ENCODE results near the gene PEDS1. TPM values are rescaled to one million over a fixed set of nuclear protein-coding genes. Genes with fewer than 3 reads are reported as not detected.

PEDS1 gene
- total and polyA plus RNA-seq, 2 of the 13 experiments (the other 11 are each of a cell fraction or from before 2014, with no cell fraction given): 30.5 to 93.9 TPM

- TF ChIP-seq PRPF4 (IDR thresholded peaks at IDR 0.05; ENCODE audit: low read depth, low read length, poor library complexity, severe bottlenecking) (peak; percentile 23), REXO4 (CRISPR knock-in tag; IDR thresholded peaks at IDR 0.05; ENCODE audit: borderline replicate concordance) (no peak), CREB1 (IDR thresholded peaks at IDR 0.05) (peak; percentile 93), CREB1 (CRISPR knock-in tag; IDR thresholded peaks at IDR 0.05) (peak; percentile 94), PBX2 (CRISPR knock-in tag; IDR thresholded peaks at IDR 0.05) (0 out of 2 replicates have a peak, but pooled peaks have one; percentile 25), ZNF792 (CRISPR knock-in tag; IDR thresholded peaks at IDR 0.05) (peak; percentile 94), CEBPZ (IDR thresholded peaks at IDR 0.05; ENCODE audit: low read length) (no peak), ZNF441 (CRISPR knock-in tag; IDR thresholded peaks at IDR 0.05; ENCODE audit: borderline replicate concordance) (peak; percentile 86), PRMT3 (CRISPR knock-in tag; IDR thresholded peaks at IDR 0.05; ENCODE audit: borderline replicate concordance, low read depth) (peak; percentile 60; the same call in 1 of the 2 replicates), AFF4 (CRISPR knock-in tag; IDR thresholded peaks at IDR 0.05) (no peak), ZNF800 (CRISPR knock-in tag; IDR thresholded peaks at IDR 0.05) (peak; percentile 69; the same call in 1 of the 2 replicates), ATF5 (CRISPR knock-in tag; IDR thresholded peaks at IDR 0.05; ENCODE audit: low read depth) (no peak), CC2D1A (CRISPR knock-in tag; IDR thresholded peaks at IDR 0.05) (no peak; the same call in 1 of the 2 replicates), MED13 (CRISPR knock-in tag; IDR thresholded peaks at IDR 0.05) (peak; percentile 69; the same call in 1 of the 2 replicates), TRIM22 (IDR thresholded peaks at IDR 0.05) (no peak), RELA (CRISPR knock-in tag; IDR thresholded peaks at IDR 0.05) (no peak)
Observed at GRCh38 chr20:50165684-50166554, 12.4 kb upstream of the PEDS1 start (continued).

Measured in HepG2 (cell line).